SH-SY5Y (cell line): ENCODE data around the gene P3H1.

Experiments used
- GATA2 ChIP-seq: IDR thresholded peaks from 2 replicates; pipeline ENCODE4 v1.6.1; 2011; ENCODE audit warnings: mild to moderate bottlenecking, low read depth, low read length
- GATA3 ChIP-seq: IDR thresholded peaks from 2 replicates; pipeline ENCODE4 v1.6.1; 2011; ENCODE audit warnings: low read depth, mild to moderate bottlenecking, low read length, moderate library complexity

The P3H1 gene

DNA sequence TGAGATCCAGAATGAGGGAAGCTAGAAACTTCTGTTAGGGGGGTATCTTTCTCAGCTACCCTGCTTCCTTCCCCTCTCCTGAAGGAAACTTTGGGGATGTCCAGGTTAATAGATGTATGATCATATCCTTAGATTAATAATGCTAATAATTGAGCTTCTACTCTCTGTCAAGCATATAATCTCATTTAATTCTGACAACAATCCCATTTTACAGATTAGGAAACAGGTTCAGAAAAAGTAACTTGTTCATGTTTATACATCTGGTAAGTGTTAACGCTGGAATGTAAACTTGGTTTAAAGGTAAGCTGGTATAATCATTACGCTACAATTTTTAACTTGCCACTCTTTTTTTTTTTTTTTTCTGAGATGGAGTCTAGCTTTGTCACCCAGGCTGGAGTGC lies 16.3 kb upstream of the P3H1 start:
- no peak for TF ChIP-seq GATA3

DNA sequence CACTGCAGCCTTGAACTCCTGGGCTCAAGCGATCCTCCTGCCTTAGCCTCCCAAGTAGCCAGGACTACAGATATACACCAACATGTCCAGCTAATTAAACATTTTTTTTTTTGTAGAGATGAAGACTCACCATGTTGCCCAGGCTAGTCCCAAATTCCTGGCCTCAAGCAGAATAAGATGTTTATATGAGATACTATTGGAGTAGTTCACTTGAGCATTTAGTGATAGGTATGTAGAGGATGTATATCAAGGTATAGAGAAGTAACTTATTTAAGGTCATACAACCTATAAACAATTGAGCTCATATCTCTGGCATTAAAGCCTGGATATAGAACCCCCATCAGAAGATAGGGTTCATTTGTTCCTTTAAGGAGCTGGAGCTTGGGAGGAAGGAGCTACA lies 13.3 kb upstream of the P3H1 start:
- TF ChIP-seq GATA3 (no peak), GATA2 (no peak)

DNA sequence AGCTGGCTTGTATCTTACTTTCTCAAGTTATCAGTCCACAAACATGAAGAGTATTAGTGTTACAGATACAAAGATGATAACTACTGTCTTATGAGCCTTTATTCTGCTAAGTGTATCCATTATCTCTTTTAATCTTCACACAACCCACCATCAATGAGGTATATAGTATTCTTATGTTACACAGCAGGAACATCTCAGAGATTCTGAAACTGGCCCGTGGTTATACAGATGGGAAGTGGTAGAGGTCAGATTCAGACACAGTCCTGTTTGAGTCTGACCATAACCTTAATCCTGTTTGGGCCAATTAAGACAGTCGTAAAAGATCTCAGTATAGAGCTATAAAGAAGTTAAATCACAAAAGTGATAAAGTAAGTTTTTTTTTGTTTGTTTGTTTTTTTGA lies 12.9 kb upstream of the P3H1 start:
- no peak for TF ChIP-seq GATA2
- TF ChIP-seq GATA3 = no peak

DNA sequence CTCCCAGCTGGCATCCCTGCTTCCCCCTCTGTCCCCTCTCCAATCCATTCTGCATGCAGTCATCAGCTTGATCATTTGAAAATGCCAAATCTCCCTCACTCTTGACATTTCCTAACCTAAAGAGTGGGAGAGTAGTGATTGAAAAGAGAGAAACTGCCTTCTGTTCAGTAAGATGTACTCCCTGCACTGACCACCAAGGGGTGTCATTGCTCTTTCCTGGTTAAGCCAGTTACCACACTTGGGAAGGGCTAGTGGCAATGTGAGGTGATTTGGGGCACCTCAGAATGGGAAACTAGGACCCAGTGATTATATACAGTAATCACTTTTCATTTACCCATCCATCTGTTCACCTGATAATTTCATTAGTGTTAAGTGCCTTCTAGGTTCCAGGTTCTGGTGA lies 11.0 kb upstream of the P3H1 start:
- TF ChIP-seq GATA2 (no peak), GATA3 (no peak)

DNA sequence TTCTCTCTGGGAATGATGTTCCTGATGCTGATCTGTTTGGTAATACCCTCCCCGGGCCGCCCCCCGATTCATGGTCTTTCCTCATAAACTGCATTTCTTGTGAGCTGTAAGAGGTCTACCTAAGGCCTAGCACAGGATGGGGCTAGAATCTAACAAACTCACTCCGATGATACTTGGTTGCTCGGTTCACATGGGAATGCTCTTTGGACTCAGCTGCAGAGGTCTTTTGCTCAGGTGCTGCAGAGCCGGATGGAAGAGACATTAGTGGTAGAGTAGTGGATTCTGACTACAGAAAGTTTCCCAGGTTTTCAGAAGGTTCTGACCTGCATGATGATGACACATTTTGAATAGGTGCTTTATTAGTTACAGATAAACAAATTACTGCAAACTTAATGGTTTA lies 9.7 kb upstream of the P3H1 start:
- TF ChIP-seq GATA3 (no peak), GATA2 (no peak)

DNA sequence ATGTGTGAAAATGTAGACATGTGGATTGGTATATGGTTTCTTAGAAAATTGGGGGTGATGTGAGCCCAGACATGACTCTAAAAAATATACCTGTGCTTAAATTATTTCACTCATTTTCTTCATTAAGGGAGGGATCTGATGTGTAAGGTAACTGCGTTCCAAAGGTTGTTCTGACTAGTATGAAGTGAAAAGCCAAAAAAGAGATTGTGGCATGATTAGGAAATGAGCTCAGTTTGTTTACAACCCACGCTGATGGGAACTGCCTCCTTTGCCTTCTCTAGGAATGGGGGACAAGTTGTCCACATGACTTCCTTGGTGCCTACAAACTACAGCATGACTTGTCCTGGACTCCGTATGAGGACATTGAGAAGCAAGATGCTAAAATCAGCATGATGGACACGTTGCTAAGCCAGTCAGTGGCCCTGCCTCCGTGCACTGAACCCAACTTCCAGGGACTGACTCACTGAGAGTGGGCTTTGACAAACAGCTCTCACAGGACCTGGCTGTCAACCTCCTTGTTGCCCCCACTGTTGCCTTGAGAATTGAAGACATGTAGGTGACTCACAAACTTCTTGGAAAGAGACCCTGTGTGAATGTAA lies 8.2 kb upstream of the P3H1 start:
- TF ChIP-seq GATA2 (no peak), GATA3 (no peak)

DNA sequence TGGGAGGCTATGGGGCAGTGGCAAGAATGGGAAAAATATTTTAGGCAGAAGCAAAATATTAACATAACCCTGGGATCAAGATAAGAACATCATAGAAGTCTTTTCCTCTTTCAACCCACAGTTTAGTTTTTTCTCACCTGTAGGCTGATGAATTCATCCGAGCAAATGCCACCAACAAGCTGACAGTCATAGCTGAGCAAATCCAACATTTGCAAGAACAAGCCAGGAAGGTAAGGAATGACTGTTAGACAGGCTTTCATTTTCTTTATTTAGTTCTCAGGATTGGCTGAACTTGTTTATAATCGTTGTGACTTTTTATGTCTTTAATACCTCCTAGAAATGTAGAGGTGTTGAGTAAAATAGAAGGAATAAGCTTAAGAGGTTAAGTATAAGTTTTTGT lies 6.6 kb upstream of the P3H1 start:
- TF ChIP-seq GATA3 (no peak), GATA2 (no peak)

DNA sequence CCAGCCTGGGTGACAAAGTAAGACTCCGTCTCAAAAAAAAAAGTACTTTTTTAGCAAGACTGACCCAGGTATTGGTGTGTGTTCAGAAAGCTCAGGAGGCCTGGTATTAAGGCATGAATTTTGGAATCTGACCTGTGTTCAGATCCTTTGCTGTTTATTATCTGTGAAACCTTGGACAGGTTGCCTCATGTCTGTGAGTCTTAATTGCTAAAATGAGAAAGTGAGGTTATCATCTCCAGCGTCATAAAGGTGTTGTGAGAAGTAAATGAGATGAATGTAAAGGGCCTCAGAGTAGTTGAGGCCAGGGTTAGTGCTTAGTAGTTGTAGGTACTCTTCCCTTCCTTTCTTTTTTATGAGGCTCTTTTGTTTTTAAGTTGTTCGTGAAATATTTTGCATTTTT lies 3.0 kb upstream of the P3H1 start:
- TF ChIP-seq GATA3 (no peak), GATA2 (no peak)

DNA sequence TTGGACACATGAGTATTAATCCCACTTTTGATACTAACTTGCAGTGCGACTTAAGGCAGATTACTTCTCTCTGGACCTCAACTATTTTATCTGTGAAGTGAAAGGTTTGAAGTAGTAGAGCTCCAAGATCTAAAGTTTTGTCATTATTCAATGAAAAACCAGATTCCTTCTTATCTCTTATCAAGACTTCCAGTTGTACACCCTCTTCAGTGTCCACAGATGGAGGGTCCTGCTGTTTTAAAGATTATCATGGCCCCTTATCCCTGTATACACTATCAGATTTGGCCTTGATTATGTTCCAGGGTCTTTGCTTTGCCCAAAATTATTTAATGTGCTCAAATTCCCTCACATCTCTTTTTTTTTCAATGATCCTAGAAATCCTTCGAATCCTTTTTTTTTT lies 1.3 kb upstream of the P3H1 start:
- TF ChIP-seq GATA2 (no peak), GATA3 (no peak)

DNA sequence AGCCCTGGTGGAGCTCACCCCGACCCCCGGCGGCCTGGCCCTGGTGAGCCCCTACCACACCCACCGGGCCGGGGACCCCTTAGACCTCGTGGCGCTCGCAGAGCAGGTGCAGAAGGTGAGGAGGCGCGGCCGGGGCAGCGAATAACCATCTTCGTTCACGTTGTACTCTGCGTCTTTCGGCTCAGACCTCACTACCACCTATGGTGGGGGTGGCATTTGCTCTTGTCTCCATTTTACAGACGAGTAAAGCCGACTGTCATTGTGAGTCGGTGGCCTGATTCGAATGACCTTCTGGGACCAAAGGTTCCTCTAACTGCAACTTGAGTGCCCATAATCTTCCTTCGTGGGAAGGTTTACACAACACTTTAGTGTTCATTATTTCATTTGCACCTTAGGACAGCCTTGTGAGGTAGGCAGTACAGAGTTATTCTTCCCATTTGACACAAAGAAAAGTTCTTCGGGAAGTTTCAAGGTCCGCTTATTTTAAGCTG lies 727 bp upstream of the P3H1 start:
- TF ChIP-seq GATA3 (no peak), GATA2 (no peak)

DNA sequence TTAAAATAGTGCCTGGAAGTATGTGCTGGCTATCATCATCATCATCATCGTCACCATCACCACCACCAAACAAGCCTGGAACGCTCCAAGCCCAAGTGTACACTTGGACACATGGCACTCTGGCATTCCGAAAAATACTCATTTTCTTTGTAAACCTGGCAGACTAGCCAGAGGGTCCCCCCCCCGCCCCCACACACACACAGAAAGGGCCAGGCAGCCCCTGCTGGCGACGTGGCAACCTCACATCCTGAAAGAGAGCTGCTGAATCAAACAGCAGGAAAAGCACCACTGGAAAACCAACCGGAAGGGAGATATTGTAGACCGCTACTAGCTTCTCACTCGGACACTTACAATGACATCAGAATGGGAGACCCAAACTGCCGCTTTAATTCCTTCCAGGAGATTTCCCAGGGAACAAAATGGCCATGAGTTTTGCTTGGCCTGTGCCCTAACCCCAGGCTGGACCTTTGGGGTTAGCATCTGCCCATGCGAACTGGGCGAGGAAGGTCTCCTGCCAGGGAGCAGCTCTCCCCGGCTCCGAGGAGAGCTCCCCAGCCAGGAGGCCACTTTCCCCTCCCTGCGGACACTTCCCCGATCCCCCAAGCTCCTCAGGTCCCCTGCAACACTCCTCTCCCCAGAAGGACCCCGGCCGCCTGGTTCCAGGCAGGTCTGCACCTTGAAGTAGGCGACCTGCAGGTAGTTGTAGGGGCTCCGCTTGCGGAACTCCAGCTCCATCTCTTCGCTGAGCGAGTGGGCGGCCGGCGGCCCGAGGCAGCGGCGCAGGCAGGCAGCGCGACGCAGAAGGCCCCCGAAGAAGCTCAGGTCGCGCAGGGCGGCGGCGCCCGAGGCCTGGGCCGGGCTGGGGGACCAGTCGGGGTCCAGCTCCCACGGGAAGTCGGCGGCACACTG lies 742 bp downstream of the P3H1 start:
- TF ChIP-seq GATA3 (no peak), GATA2 (no peak)

DNA sequence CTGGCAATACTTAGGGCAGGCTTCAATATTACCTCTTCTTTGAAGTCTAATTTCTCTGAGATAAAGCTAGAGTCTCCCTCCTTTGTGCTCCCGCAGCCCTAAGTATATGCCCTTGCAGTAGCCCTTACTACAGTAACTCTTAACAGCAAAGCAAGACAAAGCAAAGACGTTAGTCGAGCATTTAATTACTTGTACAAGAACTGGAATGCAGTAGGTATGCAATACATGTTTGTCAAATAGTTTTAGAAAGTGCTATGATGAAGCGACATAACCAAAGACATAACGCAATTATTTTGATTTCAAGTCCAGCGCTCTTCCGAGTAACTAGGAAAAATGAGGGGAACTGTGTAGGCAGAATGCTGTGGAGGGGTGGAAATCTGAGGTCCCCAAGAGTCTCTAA lies 1.6 kb downstream of the P3H1 start:
- no peak for TF ChIP-seq GATA3
- no peak for TF ChIP-seq GATA2

DNA sequence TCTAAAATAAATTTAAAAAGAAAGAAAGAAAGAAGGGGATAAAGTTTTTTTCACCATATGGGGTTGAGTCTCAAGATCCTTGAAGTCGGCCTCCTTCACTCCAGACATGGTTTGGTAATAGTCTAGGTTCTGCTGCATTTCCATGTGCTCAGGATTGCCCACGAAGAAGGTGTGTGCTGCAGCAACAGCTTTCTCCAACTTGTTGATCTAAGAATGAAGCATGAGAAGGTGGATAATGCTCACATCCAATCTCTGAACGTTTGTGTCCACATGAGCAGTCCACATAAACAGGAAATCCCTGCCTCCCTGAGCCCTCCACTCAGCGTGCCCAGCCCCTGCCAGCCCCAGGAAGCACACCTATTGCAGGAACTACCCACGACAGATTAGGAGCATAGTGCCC lies 4.6 kb downstream of the P3H1 start:
- TF ChIP-seq GATA2 (no peak), GATA3 (no peak)

DNA sequence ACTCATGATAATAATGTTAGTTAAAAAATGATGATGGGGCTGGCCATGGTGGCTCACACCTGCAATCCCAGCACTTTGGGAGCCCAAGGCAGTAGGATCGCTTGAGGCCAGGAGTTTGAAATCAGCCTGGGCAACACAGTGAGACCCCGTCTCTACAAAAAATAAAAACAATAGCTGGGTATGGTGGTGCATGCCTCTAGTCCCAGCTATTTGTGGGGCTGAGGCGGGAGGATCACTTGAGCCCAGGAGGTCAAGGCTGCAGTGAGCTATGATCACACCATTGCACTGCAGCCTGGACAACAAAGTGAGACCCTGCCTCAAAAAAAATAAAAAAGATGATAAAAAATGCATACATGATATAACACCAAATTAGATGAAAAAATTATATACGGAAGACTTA lies 5.3 kb downstream of the P3H1 start:
- TF ChIP-seq GATA3 = no peak
- no peak for TF ChIP-seq GATA2

DNA sequence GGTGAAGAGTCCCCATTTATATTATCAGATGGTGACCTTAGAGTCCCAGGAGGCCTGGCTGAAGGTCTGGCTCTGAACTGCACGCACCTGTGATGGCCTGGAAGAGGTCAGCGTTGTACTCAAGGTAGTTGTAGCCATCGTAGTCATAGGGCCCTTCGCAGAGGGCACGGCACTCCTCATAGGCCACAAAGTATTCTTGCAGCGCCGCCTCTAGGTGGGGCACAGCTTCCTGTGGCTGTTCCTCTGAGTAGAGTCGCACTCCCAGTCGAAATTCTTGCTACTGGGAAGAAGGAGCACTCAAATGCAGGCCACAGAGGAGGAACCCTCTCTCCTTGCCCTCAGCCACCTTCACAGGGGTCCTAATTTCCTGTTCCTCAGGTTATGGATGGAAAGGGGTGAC lies 7.7 kb downstream of the P3H1 start:
- TF ChIP-seq GATA3 (no peak), GATA2 (no peak)
